Measurements from ENCODE around the gene RASA4B.
A peak's percentile ranks its signal among the peaks of the same experiment; 100 is the strongest.

Gene RASA4B

DNA sequence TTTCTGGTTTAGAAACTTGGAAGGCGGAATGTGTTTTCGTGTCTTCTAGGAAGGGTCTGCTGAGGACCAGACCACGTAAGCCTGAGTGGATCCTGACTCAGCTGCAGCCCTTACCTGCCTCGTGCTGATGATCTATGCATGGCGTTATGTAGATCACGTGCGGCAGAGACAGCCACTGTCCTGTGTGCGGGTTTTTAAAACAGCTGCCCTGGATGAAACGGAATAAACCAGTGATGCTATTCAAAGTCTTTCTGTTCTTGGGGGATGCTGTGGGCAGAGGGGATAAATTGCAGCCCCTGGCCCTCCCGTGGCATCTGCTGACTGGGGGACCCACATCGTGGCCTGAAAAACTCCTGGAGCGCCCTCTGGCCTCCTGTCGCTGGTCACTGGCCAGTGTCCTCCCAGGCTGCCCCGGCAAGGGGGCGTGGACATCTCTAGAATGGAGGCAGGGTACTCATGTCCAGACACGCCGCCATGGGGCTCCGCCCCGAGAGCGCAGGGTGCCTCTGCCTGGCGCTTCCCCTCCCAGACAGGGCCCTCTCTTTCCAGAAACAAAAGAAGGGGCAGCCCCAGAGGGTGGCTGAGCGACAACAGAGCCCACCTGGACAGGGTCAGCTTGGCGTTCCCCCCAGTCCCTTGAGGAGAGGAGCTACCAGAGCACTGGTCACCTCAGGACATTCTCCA is 66.1 kb downstream of the RASA4B start:
- no peak for DNase-seq

DNA sequence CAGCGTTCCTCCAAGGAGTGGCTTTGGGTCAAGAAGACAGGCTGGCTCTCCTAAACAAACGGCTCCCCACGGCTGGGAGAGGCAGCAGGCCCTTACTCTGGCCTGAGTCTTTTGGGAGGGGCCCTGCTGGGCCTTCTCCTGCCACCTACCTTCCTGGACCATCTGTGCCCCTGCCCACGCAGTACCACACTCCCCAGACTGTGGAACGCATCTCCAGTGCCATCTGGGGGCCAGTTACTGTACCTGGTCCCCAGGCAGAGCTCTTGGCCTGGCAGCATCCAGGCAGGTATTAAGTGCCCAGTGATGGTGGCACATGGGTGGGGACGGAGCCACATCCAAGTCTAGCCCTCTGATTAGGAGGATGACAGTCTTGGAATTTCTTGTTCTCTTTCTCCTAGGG is 67.3 kb downstream of the RASA4B start:
- DNase-seq = peak; percentile 60

DNA sequence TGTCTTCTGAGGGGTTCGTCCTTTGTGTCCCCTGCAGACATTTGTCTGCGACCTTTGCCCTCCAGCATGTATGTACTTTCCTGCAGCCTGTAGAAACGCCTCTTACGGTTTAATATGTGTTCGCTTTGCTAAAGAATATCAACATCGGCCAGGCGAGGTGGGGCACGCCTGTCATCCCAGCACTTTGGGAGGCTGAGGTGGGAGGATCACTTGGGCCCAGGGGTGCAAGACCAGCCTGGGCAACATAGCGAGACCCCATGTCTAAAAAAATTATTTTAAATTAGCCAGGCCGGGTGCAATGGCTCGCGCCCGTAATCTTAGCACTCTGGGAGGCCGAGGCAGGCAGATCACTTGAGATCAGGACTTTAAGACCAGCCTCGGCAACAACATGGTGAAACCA is 68.4 kb downstream of the RASA4B start:
- DNase-seq = no peak

DNA sequence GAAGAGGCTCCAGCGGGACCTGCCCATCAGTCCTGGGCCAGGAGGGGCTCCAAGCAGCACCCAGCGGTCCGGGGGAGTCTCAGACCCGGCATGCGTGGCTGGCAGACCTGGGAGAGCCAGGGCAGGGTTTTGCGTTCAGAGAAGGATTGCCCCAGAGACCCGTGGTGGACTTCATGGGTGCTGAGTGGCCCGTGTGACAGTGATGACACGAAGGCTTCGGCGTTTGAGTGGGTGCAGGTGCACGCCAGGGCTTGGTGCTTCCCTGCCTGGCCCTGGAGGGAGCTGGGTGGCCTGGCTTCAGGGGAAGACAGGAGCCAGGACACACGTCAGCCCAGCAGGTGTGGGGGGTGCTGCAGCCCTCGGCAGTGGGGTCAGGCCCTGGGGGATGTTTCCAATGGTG is 70.3 kb downstream of the RASA4B start:
- no peak for DNase-seq

DNA sequence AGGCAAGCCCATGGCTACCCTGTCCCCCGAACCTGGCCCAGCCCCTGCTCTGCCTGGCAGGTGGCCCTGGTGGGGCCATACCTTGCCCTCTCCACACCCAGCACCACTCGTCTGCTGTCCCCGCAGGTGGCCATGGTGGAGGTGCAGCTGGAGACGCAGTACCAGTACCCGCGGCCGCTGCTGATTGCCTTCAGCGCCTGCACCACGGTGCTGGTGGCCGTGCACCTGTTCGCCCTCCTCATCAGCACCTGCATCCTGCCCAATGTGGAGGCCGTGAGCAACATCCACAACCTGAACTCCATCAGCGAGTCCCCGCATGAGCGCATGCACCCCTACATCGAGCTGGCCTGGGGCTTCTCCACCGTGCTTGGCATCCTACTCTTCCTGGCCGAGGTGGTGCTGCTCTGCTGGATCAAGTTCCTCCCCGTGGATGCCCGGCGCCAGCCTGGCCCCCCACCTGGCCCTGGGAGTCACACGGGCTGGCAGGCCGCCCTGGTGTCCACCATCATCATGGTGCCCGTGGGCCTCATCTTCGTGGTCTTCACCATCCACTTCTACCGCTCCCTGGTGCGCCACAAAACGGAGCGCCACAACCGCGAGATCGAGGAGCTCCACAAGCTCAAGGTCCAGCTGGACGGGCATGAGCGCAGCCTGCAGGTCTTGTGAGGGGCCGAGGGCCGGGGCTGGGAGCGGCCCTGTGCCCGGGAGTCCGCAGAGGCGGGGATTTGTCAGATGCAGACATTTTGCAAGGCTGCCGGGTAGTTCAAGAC is 71.0 kb downstream of the RASA4B start:
- DNase-seq = no peak

DNA sequence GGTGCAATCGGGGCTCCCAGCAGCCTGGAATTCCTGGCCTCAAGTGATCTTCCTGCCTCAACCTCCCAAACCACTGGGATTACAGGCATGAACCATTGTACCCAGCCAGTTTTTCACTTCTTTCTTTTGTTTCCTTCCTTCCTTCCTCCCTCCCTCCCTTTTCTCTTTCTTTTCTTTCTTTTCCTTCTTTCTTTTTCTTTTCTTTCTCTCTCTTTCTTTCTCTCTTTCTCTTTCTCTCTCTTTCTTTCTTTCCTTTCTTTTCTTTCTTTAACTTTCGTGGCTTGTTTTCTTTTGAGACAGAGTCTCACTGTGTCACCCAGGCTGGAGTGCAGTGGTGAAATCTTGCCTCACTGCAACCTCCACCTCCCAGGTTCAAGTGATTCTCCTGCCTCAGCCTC is 71.9 kb downstream of the RASA4B start:
- no peak for DNase-seq

DNA sequence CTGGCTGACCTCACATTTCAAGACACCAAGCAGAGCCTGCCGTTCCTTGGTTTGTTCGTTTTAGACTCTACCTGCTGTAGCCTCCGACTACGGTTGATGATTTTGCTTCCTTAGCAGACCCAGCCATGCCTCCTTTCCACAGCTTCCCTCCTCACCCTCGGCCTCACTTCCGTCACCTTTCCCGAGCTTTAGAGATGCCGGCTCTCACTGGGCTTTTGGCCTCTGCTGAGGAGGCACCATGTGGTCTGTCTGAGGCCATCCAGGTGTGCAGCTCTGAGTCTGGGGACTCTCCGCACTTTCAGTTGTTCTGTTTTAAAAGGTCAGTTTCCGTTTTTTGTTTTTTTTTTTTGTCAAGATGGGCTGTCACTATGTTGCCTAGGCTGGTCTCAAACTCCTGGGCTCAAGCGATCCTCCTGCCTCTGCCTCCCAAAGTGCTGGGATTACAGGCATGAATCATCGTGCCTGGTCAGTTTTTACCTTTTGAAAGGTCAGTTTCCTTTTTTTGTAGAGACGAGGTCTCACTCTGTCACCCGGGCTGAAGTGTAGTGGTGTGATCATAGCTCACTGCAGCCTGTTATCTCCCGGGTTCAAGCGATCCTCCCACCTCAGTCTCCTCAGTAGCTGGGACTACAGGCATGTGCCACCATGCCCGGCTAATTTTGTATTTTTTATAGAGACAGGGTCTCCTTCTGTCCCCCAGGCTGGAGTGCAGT is 72.5 kb downstream of the RASA4B start:
- DNase-seq = no peak

DNA sequence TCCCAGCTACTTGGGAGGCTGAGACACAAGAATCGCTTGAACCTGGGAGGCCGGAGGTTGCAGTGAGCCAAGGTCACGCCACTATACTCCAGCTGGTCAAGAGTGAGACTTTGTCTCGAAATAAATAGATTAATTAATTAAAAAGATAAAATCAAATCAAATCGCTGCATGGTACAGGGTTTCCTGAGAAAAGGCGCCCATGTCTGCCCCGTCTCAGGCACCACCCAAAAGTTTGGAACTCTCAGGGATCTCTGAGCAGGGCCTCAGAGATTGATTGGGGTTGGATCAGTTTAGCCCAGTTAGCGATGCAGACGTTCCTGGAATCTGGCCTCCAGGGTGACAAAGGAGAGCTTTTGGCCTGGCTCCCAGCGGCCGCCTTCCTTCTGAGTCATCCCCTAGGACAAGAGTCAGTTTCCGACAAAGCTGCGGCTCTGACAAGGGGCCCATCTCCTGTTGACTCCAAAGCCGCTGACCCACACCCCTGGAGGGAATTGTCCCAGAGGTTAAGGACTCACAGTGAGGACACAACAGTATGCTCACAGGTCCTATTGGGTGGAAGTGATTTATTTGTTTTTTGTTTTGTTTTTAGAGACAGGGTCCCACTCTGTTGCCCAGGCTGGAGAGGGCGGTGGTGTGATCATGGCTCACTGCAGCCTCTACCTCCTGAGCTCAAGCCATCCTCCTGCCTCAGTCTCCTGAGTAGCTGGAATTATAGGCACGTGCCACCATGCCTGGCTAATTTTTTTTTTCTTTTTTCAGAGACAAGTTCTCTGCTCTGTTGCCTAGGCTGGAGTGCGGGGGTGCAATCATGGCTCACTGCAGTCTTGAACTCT is 77.4 kb downstream of the RASA4B start:
- DNase-seq = no peak

DNA sequence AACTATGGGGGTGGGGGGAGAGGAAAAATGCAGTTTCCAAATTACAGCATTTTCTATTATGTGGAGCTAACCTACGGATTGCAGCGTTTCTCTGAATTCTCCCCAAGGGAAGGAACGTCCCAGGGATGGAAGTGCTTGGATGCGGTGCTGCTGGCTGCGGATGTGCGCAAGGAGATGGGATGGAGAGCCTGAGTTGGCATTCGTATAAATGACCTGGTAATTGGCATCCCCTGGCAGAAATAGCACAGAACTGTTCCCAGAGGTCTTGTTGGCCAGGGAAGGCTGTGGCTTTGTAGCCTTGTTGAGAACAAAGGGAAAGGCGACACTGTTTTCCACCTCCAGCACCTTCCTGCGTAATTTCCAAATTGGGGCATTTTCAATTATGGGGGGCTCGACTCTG is 81.5 kb downstream of the RASA4B start:
- DNase-seq = no peak

DNA sequence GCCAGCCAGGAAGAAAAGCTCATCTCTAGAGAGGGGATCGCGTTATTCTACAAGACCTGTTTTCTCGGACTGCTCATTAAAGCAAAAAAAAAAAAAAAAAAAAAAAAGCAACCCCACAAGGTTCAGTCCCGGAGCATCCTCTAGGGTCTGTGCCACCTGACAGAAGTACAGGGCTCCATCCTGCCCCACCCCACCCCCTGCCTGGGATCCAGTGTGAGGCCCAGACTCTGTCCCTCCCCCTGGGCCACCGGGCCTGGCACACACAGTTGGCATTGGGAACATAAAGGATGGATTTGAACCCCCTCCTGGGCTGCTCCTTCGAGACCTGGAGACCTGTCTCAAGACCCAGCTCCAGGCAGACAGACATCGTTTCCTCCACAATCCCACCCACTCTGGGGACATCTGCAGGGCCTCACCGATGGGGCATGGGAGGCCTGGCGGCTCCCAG is 83.5 kb downstream of the RASA4B start:
- DNase-seq = no peak

DNA sequence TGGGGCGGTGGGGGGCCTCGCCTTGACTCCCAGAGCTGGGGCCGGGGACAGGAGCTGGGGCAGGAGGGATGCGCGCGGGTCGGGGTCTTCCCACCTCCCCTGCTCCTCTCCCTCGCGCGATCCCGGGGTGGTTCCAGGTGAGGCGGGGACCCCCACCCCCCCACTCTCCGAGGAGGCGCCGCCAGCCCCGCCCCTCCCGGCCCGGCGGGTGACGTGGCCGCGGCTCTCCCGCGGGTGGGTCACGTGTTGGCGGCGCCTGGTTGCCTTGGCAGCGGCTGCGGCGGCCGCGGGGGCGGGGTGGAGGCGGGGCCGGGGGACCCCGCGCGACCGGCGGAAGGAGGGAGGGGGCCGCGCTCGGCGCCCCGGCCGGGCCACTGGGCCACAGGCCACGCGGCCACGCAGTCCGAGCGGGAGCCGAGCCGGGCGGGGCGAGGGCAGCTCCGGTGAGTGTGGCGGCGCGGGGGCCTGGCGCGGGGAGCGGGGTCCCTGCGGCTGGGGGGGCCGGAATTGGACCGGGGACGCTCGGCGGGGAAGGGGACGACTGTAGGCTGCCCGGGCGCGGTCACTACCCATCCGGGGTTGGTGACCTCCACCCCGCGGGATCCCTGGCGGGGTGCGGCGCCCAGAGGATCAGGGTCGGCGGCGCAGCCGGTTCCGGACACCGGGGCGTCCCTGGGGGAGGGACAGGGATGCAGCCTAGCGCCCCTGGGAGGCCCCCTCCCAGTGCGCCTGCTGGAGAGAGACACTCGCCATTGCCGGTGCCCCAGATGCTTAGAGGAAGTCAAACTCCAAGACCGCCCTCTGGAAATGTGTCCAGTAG is 84.1 kb downstream of the RASA4B start, which contains the start of gene ORAI2:
TSS of gene ORAI2 (plus strand) at position 357 of the 820 bp plus-strand sequence. CDS start 5,382 bp downstream, outside the sequence.
- peak; percentile 86 for DNase-seq
